ENCODE measurements around the gene PRTG.
"Not testable (repeated sequence)": the region's sequence is repeated elsewhere in the genome, so short reads cannot be mapped to it uniquely, and the experiment has no call there.

Gene PRTG

GRCh38 chr15:55742927-55743728, at the start of gene PRTG:
Gene PRTG (minus strand): TSS chr15:55743152. CDS start chr15:55742931, 221 bp downstream.
- DNase-seq (ENCODE audit: low spot score) = no peak

GRCh38 chr15:55791551-55792400, 48.8 kb upstream of the PRTG start:
- DNase-seq (ENCODE audit: low spot score) = no peak

GRCh38 chr15:55789066-55789660, 46.2 kb upstream of the PRTG start:
- peak; percentile 38 for DNase-seq (ENCODE audit: low spot score)

GRCh38 chr15:55786341-55786740, 43.4 kb upstream of the PRTG start:
- DNase-seq (ENCODE audit: low spot score) = no peak

GRCh38 chr15:55785593-55785992, 42.6 kb upstream of the PRTG start:
- not testable (repeated sequence) for DNase-seq (ENCODE audit: low spot score)

- DNase-seq (ENCODE audit: low spot score) = no peak
These were observed 41.3 kb upstream of the PRTG start for GRCh38 chr15:55784286-55784685.

- no peak for DNase-seq (ENCODE audit: low spot score)
These were observed 39.9 kb upstream of the PRTG start for GRCh38 chr15:55782901-55783300.

GRCh38 chr15:55780292-55780691, 37.3 kb upstream of the PRTG start:
- no peak for DNase-seq (ENCODE audit: low spot score)

GRCh38 chr15:55778932-55779331, 36.0 kb upstream of the PRTG start:
- DNase-seq (ENCODE audit: low spot score) = no peak

GRCh38 chr15:55775316-55775715, 32.4 kb upstream of the PRTG start:
- DNase-seq (ENCODE audit: low spot score) = no peak

GRCh38 chr15:55774113-55774970, 31.4 kb upstream of the PRTG start:
- peak; percentile 71 for DNase-seq (ENCODE audit: low spot score)

- DNase-seq (ENCODE audit: low spot score) = no peak
These were observed 27.9 kb upstream of the PRTG start for GRCh38 chr15:55770806-55771205.

- no peak for DNase-seq (ENCODE audit: low spot score)
These were observed 27.3 kb upstream of the PRTG start for GRCh38 chr15:55770261-55770660.

GRCh38 chr15:55768670-55769185, 25.8 kb upstream of the PRTG start:
- no peak for DNase-seq (ENCODE audit: low spot score)

GRCh38 chr15:55766676-55767075, 23.7 kb upstream of the PRTG start:
- DNase-seq (ENCODE audit: low spot score) = no peak

- no peak for DNase-seq (ENCODE audit: low spot score)
These were observed 21.4 kb upstream of the PRTG start for GRCh38 chr15:55764398-55764797.

GRCh38 chr15:55758580-55758986, 15.6 kb upstream of the PRTG start:
- peak; percentile 97 for DNase-seq (ENCODE audit: low spot score)

GRCh38 chr15:55753433-55753832, 10.5 kb upstream of the PRTG start:
- DNase-seq (ENCODE audit: low spot score) = not testable (repeated sequence)

- no peak for DNase-seq (ENCODE audit: low spot score)
These were observed 7.8 kb upstream of the PRTG start for GRCh38 chr15:55750706-55751105.

- DNase-seq (ENCODE audit: low spot score) = no peak
These were observed 1.0 kb upstream of the PRTG start for GRCh38 chr15:55743729-55744655.

Measured in NAMALWA (cell line).